Measurements from ENCODE around the gene ZNF841. TPM values are rescaled to one million over a fixed set of nuclear protein-coding genes. Genes with fewer than 3 reads are reported as not detected.

ZNF841 gene
- total RNA-seq, 1 experiment from 2014 or later: 23.3 TPM

GRCh38 chr19:52141203-52141602 is 45.6 kb upstream of the ZNF841 start:
- no peak overlapping the region for H3K14ac ChIP-seq (ENCODE audit: insufficient read depth, low read length)
- TF ChIP-seq, protein P1, sequence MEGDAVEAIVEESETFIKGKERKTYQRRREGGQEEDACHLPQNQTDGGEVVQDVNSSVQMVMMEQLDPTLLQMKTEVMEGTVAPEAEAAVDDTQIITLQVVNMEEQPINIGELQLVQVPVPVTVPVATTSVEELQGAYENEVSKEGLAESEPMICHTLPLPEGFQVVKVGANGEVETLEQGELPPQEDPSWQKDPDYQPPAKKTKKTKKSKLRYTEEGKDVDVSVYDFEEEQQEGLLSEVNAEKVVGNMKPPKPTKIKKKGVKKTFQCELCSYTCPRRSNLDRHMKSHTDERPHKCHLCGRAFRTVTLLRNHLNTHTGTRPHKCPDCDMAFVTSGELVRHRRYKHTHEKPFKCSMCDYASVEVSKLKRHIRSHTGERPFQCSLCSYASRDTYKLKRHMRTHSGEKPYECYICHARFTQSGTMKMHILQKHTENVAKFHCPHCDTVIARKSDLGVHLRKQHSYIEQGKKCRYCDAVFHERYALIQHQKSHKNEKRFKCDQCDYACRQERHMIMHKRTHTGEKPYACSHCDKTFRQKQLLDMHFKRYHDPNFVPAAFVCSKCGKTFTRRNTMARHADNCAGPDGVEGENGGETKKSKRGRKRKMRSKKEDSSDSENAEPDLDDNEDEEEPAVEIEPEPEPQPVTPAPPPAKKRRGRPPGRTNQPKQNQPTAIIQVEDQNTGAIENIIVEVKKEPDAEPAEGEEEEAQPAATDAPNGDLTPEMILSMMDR (conservative IDR thresholded peaks at IDR 0.05): no peak
- WGBS (ENCODE audit: extremely low coverage, insufficient read length, low lambda C conversion rate): no CpG with 5 or more reads among the region's 2 CpGs
- no peak overlapping the region for H3K18ac ChIP-seq (ENCODE audit: insufficient read length, low read depth, low read length)
- H2BK20ac ChIP-seq (ENCODE audit: low read depth, low read length, poor library complexity, severe bottlenecking): no peak overlapping the region
- no peak overlapping the region for H3K23ac ChIP-seq (ENCODE audit: insufficient read length, low read depth, low read length)
- H3K23me2 ChIP-seq (ENCODE audit: insufficient read length, low read depth, low read length, poor library complexity, severe bottlenecking): peaks cover 14% of the 10 kb centered on the region
- no peak overlapping the region for H2BK12ac ChIP-seq (ENCODE audit: insufficient read length, low read depth, low read length)
- no peaks in the 10 kb centered on the region for H3K9me3 ChIP-seq (ENCODE audit: control insufficient read depth, low read depth, low read length)
- H3K4ac ChIP-seq (ENCODE audit: low read depth, low read length): no peak overlapping the region
- H3K4me1 Mint-ChIP-seq: peaks cover 13 to 16% of the 10 kb centered on the region in 2 experiments
- no peak overlapping the region for H3K4me2 ChIP-seq (ENCODE audit: insufficient read depth, insufficient read length, low read length)
- no peak overlapping the region for H4K5ac ChIP-seq (ENCODE audit: insufficient read length, low read depth, low read length)
- H2BK5ac ChIP-seq (ENCODE audit: insufficient read length, low read length): no peak overlapping the region
- no peak overlapping the region for H2BK120ac ChIP-seq (ENCODE audit: low read depth, low read length, poor library complexity, severe bottlenecking)
- no peak overlapping the region for H3K4me3 Mint-ChIP-seq
- H3K56ac ChIP-seq (ENCODE audit: insufficient read length, low read depth, low read length): no peak overlapping the region
- no peak overlapping the region for H3T11ph ChIP-seq (ENCODE audit: low read length)
- H3K9ac ChIP-seq (ENCODE audit: extremely low read depth, insufficient read length, low read length): no peak overlapping the region
- H4K91ac ChIP-seq (ENCODE audit: insufficient read length, low read depth, low read length): no peak overlapping the region
- H2AFZ ChIP-seq (ENCODE audit: low read length): no peak overlapping the region
- no peaks in the 10 kb centered on the region for H3K27me3 ChIP-seq (ENCODE audit: insufficient read depth, low read length)
- no peak overlapping the region for H3K27ac ChIP-seq (ENCODE audit: insufficient read length, low read depth, low read length)
- no peaks in the 10 kb centered on the region for H3K27me3 Mint-ChIP-seq (ENCODE audit: low read depth)
- H4K20me1 ChIP-seq (ENCODE audit: control insufficient read depth, insufficient read depth, insufficient read length): peaks cover 2% of the 10 kb centered on the region
- H2AK5ac ChIP-seq (ENCODE audit: insufficient read length, low read length): no peak overlapping the region
- no peak for DNase-seq
- H3K4me1 ChIP-seq (ENCODE audit: insufficient read depth, low read length): no peaks in the 10 kb centered on the region
- peaks cover 14 to 29% (median 23%) of the 10 kb centered on the region in 3 experiments for H3K36me3 Mint-ChIP-seq (ENCODE audit: insufficient read depth in 1 of 3, low read depth in 3 of 3)
- H3K27ac Mint-ChIP-seq: no peak overlapping the region
- no peaks in the 10 kb centered on the region for H3K79me1 ChIP-seq (ENCODE audit: insufficient read depth, low read depth, low read length, poor library complexity, severe bottlenecking)
- H3K79me2 ChIP-seq (ENCODE audit: insufficient read depth, low read length): peaks cover 8% of the 10 kb centered on the region; the same call in 1 of the 2 replicates
- no peak overlapping the region for H2BK15ac ChIP-seq (ENCODE audit: low read depth, low read length)
- peaks cover 22 to 35% of the 10 kb centered on the region in 2 experiments for H3K9me3 Mint-ChIP-seq
- H4K8ac ChIP-seq (replicated peaks; ENCODE audit: insufficient read length, low read depth, low read length): no peak overlapping the region

Measured in H9 (cell line).